Ishikawa (cell line): ENCODE measurements around the gene IGF2BP3.

ENCODE experiments used
- CEBPB ChIP-seq: IDR thresholded peaks from 2 replicates; pipeline ENCODE4 v1.6.1; 2012
- EP300 ChIP-seq: IDR thresholded peaks from 2 replicates; pipeline ENCODE4 v1.6.1; 2012; ENCODE audit warnings: borderline replicate concordance
- RAD21 ChIP-seq: IDR thresholded peaks from 2 replicates; pipeline ENCODE4 v1.6.1; 2012; ENCODE audit warnings: low read depth
- TAF1 ChIP-seq: IDR thresholded peaks from 2 replicates; pipeline ENCODE4 v1.6.1; 2012; ENCODE audit warnings: low read depth, mild to moderate bottlenecking
- TCF12 ChIP-seq: IDR thresholded peaks from 2 replicates; pipeline ENCODE4 v1.6.1; 2012; ENCODE audit warnings: low read depth
- TEAD4 ChIP-seq: IDR thresholded peaks from 2 replicates; pipeline ENCODE4 v1.6.1; 2012
- YY1 ChIP-seq: IDR thresholded peaks from 2 replicates; pipeline ENCODE4 v1.6.1; 2012; ENCODE audit warnings: low read depth
- ZBTB7A ChIP-seq: IDR thresholded peaks from 2 replicates; pipeline ENCODE4 v1.6.1; 2012; ENCODE audit warnings: low read depth
- TF ChIP-seq, protein P1 (sequence below): IDR thresholded peaks from 2 replicates; pipeline ENCODE4 v1.6.1; 2012
- TF ChIP-seq, protein P2 (sequence below): IDR thresholded peaks from 2 replicates; pipeline ENCODE4 v1.6.1; 2012; ENCODE audit warnings: low read depth, mild to moderate bottlenecking

DNA sequence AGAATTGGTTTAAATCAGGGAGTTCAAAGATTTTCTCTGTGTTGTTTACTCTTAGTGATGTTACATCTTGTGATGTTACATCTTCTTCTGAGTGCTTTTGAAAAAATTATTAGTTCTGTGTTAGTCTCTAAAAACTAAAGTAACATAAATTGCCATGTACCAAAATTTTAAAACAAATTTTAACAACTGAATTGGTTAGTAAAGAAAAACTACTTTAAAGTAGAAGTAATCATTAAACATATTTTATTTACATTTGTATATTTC lies 5.2 kb upstream of the IGF2BP3 start:
- TF ChIP-seq EP300 (no peak), RAD21 (no peak), TAF1 (no peak), TEAD4 (no peak), YY1 (no peak), CEBPB (no peak), TCF12 (no peak), ZBTB7A (no peak)
- TF ChIP-seq, protein P1, sequence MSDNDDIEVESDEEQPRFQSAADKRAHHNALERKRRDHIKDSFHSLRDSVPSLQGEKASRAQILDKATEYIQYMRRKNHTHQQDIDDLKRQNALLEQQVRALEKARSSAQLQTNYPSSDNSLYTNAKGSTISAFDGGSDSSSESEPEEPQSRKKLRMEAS: no peak
- TF ChIP-seq, protein P2, sequence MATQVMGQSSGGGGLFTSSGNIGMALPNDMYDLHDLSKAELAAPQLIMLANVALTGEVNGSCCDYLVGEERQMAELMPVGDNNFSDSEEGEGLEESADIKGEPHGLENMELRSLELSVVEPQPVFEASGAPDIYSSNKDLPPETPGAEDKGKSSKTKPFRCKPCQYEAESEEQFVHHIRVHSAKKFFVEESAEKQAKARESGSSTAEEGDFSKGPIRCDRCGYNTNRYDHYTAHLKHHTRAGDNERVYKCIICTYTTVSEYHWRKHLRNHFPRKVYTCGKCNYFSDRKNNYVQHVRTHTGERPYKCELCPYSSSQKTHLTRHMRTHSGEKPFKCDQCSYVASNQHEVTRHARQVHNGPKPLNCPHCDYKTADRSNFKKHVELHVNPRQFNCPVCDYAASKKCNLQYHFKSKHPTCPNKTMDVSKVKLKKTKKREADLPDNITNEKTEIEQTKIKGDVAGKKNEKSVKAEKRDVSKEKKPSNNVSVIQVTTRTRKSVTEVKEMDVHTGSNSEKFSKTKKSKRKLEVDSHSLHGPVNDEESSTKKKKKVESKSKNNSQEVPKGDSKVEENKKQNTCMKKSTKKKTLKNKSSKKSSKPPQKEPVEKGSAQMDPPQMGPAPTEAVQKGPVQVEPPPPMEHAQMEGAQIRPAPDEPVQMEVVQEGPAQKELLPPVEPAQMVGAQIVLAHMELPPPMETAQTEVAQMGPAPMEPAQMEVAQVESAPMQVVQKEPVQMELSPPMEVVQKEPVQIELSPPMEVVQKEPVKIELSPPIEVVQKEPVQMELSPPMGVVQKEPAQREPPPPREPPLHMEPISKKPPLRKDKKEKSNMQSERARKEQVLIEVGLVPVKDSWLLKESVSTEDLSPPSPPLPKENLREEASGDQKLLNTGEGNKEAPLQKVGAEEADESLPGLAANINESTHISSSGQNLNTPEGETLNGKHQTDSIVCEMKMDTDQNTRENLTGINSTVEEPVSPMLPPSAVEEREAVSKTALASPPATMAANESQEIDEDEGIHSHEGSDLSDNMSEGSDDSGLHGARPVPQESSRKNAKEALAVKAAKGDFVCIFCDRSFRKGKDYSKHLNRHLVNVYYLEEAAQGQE: no peak
